GM12878 (cell line): ENCODE measurements around the gene FRRS1L.

Experiments used
- CHD2 ChIP-seq: IDR thresholded peaks from 2 replicates; pipeline ENCODE4 v1.6.1; 2011; ENCODE audit warnings: low read depth, low read length, improper control_type of control experiment, borderline replicate concordance
- EED ChIP-seq: sonication (generic); IDR thresholded peaks from 2 replicates; pipeline ENCODE4 v1.6.1; 2016; ENCODE audit warnings: antibody characterized with exemption, low read depth
- EZH2 ChIP-seq: IDR thresholded peaks from 2 replicates; pipeline ENCODE4 v1.6.1; 2012; ENCODE audit warnings: low read depth, mild to moderate bottlenecking, control low read depth, inconsistent platforms, low read length, borderline replicate concordance; ENCODE audit not compliant: control insufficient read depth
- FOXM1 ChIP-seq: IDR thresholded peaks from 2 replicates; pipeline ENCODE4 v1.6.1; 2012; ENCODE audit warnings: low read depth, mild to moderate bottlenecking, inconsistent platforms, low read length, moderate library complexity
- GABPA ChIP-seq: IDR thresholded peaks from 2 replicates; pipeline ENCODE4 v1.6.1; 2014; ENCODE audit warnings: antibody characterized with exemption, low read depth, mild to moderate bottlenecking, inconsistent platforms
- MYC ChIP-seq: IDR thresholded peaks from 2 replicates; pipeline ENCODE4 v1.6.1; 2011; ENCODE audit warnings: mild to moderate bottlenecking, low read length, moderate library complexity, inconsistent platforms; ENCODE audit not compliant: insufficient read depth, insufficient replicate concordance, insufficient read length, severe bottlenecking
- NFYB ChIP-seq: IDR thresholded peaks from 2 replicates; pipeline ENCODE4 v1.6.1; 2011; ENCODE audit warnings: low read depth, mild to moderate bottlenecking, low read length, improper control_type of control experiment, moderate library complexity; ENCODE audit not compliant: insufficient read depth
- SRF ChIP-seq, 2 experiments: IDR thresholded peaks; 2 replicates each; pipeline ENCODE4 v1.6.1; 2011; ENCODE audit warnings: low read depth in 2 of 2, low read length in 2 of 2, mild to moderate bottlenecking in 1 of 2, moderate library complexity in 1 of 2
- YY1 ChIP-seq: IDR thresholded peaks from 2 replicates; pipeline ENCODE4 v1.6.1; 2011; ENCODE audit warnings: low read depth, mild to moderate bottlenecking, low read length
- TF ChIP-seq, protein P1 (sequence below), 3 experiments: IDR thresholded peaks in 2 of 3; conservative IDR thresholded peaks in 1 of 3; 2 replicates each; pipeline ENCODE4 v1.5.1; 2011; ENCODE audit warnings: low read depth in 3 of 3, low read length in 3 of 3, mild to moderate bottlenecking in 3 of 3, control low read depth in 2 of 3, moderate library complexity in 2 of 3, inconsistent platforms in 1 of 3, mixed read lengths in 1 of 3; ENCODE audit not compliant: control insufficient read depth in 2 of 3, insufficient read depth in 1 of 3; ENCODE audit errors: extremely low read depth in 1 of 3
- TF ChIP-seq, protein P2 (sequence below): fragments of 150-350 bp; IDR thresholded peaks from 2 replicates; pipeline ENCODE4 v1.6.1; 2014; ENCODE audit warnings: mild to moderate bottlenecking, low read depth, low read length

DNA sequence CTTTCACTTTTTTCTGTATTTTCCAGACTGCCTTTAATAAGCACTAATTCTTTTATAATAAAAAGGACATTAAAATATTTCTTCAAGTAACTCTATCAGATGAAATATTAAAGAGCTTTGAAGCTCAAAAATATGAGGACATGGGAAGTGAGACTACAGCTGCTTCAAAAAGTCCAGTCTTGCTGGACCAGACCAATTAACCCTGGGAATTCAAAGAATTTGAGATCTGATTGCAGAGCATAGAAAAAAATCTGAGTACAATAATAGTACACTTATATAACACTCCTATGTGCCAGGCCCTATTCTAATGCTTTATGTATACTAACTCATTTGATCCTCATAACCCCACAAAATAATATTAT lies 57.1 kb downstream of the FRRS1L start:
- TF ChIP-seq, protein P1, sequence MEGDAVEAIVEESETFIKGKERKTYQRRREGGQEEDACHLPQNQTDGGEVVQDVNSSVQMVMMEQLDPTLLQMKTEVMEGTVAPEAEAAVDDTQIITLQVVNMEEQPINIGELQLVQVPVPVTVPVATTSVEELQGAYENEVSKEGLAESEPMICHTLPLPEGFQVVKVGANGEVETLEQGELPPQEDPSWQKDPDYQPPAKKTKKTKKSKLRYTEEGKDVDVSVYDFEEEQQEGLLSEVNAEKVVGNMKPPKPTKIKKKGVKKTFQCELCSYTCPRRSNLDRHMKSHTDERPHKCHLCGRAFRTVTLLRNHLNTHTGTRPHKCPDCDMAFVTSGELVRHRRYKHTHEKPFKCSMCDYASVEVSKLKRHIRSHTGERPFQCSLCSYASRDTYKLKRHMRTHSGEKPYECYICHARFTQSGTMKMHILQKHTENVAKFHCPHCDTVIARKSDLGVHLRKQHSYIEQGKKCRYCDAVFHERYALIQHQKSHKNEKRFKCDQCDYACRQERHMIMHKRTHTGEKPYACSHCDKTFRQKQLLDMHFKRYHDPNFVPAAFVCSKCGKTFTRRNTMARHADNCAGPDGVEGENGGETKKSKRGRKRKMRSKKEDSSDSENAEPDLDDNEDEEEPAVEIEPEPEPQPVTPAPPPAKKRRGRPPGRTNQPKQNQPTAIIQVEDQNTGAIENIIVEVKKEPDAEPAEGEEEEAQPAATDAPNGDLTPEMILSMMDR (IDR thresholded peaks at IDR 0.05 in 2 of 3, conservative IDR thresholded peaks at IDR 0.05 in 1 of 3; ENCODE audit: control insufficient read depth in 2 of 3, extremely low read depth in 1 of 3, insufficient read depth in 1 of 3, low read depth in 3 of 3, low read length in 3 of 3), result no peak
- no peak for TF ChIP-seq NFYB
- TF ChIP-seq SRF (IDR thresholded peaks at IDR 0.05; ENCODE audit: low read depth in 2 of 2, low read length in 2 of 2), result no peak
- no peak for TF ChIP-seq CHD2
- no peak for TF ChIP-seq EED
- TF ChIP-seq MYC, result no peak
- TF ChIP-seq EZH2, result no peak
- no peak for TF ChIP-seq GABPA
- TF ChIP-seq, protein P2, sequence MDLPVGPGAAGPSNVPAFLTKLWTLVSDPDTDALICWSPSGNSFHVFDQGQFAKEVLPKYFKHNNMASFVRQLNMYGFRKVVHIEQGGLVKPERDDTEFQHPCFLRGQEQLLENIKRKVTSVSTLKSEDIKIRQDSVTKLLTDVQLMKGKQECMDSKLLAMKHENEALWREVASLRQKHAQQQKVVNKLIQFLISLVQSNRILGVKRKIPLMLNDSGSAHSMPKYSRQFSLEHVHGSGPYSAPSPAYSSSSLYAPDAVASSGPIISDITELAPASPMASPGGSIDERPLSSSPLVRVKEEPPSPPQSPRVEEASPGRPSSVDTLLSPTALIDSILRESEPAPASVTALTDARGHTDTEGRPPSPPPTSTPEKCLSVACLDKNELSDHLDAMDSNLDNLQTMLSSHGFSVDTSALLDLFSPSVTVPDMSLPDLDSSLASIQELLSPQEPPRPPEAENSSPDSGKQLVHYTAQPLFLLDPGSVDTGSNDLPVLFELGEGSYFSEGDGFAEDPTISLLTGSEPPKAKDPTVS, result no peak
- TF ChIP-seq YY1, result no peak
- TF ChIP-seq FOXM1, result no peak
